GM21515 (cell line): ENCODE data around the gene SORCS3.

Experiments used
- ATAC-seq: cut with Tn5 transposase; IDR thresholded peaks from one replicate; pipeline ENCODE4 v1.9.1; 2021; ENCODE audit not compliant: unreplicated experiment

Gene SORCS3

GRCh38 chr10:104643303-104643663, 2.2 kb downstream of the SORCS3 start:
- ATAC-seq, result no peak

DNA sequence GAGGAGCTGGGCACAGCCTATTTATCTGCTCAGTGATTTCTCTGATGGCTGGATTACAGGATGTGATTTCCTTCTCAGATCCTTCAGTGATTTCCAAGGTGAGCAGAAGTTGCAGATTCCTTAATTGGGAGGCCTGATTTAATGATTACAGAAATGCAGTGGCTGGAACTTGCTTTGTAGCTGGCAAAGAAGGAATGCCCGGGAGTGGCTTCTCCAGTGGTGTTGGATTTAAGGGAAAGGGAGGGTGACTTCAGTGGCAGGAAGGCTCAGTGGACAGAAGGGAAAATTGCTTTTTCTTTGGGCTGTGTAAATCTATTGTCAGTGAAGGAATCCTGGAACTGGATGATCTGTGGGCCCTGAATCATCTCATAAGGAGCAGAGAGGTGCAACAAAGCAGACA, 5.1 kb downstream of the SORCS3 start:
- ATAC-seq, result no peak

DNA sequence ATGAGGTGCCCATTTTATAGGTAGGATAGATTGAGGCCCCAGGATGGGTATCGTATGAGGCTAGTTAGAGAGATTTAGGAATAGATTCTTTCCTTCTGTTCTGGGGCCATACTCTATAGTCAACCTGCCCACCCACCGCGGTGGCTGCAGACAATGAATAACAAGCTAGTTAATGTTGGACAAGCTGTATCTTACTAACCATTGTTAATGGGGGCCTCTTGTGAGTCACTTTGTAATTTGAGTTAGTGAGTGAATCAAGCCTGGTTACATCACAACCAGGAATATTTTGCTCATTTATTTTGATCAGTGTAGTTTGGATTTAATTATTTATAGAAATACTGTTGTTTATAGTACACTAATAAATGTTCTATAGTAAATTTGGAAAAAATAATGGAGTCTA, 7.3 kb downstream of the SORCS3 start:
- no peak for ATAC-seq

DNA sequence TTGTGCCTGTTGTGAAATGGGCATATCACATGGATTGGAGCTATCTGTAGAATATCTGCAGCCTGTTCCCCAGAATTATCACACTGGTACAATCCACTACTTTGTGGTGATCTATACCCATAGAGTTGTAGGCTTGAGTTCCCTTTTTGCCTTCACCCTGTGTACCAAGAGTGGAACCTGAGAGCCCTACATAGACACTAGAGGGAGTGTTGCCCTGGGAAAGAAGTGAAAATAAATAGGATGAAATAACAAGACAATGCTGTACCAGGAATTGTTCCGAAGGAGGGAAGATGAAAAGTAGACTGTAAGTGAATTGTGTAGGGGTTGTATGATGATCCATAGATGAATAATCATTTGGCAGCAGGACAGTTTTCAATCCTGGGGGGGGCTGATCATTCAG, 9.0 kb downstream of the SORCS3 start:
- no peak for ATAC-seq

DNA sequence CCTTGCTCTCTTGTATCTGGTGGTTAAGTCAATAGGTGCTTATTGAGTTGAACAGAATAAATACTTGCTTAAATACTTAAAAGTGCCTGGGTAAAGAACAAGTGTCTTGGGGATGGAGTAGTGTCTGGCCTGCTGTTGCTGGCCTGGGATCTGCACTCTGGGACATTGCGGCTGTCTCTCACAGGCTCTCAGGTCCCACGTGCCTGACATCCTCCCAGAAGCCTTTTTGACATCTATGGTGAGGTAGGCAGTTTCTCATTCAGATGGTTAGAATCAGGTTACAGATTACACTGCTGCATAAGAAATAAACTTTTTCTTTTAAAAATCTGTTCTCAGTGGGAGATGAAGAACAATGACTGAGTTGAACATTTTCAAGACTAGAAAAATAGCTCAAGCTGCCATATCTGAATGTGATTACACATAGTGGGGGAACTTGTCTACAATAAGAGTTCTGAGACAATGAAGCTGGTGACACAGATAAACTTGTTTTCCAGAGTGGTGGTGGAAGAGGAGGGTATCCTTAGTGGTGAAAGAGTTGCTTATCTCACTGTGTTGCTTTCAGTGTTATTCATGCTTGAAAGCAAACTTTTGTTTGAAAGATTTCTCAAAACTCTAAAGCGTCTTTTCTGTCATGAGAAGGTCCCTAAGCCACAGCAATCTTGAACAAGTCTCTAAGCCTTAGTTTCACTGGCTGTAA, 9.7 kb downstream of the SORCS3 start:
- ATAC-seq, result no peak

DNA sequence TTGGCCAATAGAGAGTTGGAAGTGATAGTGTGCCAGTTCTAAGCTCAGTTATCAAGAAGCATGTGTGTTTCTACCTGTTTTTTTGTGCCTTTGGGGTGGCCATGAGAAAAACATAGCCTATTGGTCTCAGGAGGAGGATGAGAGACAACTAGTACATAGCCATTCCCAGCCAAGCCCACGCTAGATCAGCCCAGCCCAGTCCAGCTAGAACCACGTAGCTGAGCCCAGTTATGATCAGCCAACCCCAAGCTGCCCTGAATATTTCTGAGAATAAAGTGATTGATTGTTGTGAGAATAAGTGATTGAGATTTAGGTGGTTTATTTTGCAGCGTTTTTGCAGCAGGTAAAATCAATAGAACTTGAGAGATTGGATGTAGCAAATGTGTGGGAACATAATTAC, 15.9 kb downstream of the SORCS3 start:
- ATAC-seq, result no peak

DNA sequence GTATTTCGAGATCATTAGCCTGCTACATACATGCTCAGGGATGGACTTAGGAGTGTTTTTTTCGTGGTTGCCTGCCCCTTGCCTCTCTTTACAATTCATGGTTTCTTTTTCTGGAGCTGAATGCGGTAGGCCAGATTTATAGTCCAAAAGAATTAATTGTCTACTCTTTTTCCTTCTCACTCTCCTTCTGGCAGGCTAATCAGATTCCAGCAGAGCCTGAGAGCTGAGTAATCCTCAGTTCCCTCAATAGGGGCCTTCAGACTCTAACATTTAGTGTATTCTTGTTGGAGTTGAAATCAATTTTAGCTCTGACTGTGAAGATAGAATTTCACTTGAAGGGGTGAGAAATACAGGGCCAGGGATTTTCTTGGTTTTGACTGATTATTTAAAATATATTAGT, 16.4 kb downstream of the SORCS3 start:
- ATAC-seq, result no peak

- no peak for ATAC-seq
These were observed 17.0 kb downstream of the SORCS3 start for GRCh38 chr10:104658067-104658466.

GRCh38 chr10:104659809-104660208, 18.7 kb downstream of the SORCS3 start:
- ATAC-seq, result no peak

DNA sequence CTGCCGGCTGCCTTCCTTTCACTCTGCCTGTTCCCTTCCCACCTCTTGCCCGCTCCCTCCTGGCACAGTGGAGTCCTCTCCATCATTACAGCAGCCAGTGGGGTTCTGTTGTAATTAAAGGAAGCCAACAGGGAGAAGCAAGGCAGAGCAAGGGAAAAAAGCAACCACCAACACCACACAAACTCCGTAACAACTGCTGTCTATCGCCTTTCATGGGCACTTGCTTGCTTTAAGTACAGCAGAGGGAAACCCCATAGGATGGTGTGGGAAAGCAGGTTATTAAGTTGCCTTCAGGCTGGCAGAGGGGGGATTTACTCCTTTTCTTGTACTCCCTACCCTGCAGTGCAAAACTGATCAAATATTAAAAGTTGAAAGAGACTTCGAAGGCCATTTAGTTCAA, 22.0 kb downstream of the SORCS3 start:
- ATAC-seq, result no peak

DNA sequence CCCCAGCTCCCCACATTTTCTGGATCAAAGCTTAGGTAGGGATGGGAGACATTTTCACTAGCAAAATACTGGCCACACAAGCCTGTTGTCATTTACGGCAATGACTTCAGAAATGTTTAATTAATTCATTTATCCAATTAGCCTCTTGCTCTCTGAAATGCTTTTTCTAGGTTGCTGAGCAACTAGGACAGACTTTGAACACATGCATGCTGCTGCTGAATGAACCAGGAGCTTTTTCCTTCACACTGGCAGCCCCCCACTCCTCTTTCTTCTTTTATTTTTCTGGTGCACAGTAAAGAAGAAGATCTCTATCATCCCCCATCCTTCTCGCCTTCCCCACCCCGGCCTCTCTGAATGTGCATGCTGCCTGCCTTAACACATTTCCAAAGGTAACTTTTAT, 22.5 kb downstream of the SORCS3 start:
- ATAC-seq, result no peak

GRCh38 chr10:104664205-104664604, 23.1 kb downstream of the SORCS3 start:
- no peak for ATAC-seq

DNA sequence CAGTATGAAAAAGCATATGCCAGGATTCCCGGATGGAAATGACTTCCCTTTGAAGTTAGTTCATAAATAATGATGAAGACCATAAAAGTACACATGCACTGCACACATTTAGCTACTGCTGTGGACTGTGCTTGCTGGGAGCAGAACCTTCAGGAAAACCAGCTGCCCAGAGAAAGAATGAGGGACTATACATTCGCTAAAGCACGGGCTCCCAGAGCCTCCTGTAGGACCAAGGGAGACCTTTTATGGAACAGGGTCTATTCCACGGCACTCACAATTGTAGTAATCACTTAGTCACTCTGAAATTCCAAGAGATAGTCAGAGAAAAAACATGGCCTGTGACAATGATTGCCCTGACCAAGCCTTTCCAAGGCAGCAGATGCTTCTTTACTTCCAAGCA, 24.1 kb downstream of the SORCS3 start:
- no peak for ATAC-seq

DNA sequence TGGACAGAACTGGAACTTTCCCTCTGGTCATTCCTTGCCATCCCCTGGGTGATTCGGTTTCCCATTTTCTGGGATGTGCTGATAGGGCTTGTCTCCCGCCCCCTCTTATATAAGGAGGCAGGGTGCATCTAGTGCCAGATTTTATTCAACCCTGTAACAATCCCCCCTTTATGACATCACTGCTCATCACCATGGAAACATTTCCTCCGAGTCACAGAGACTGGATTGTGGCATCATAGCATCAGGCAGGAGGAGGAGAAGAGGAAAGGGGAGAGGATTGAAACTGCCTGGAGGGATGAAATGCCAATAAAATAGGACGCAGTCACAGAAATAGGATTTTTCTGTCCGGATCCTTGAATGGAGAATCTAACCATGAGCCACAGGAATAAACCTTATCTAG, 25.0 kb downstream of the SORCS3 start:
- ATAC-seq, result no peak

DNA sequence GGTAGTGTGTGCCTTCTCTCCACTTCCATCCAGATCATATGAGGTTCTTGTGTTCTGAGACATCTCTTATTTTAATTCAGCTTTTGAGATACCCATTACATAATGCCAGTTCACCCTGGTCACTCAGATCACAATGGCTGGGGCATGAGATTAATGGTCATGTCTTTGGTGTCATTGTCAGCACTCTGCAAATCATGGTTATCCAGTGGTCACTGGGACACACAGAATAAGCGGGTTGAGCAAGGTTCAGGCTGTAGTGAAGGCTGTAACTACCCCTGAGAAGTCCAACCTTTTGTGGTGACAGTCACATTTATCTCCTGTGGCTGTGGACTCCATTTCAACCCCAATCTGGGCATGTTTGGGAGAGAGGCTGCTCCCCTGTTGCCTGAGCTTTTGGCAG, 35.8 kb downstream of the SORCS3 start:
- no peak for ATAC-seq

GRCh38 chr10:104678658-104679057, 37.6 kb downstream of the SORCS3 start:
- ATAC-seq, result no peak

GRCh38 chr10:104680467-104681401, 39.6 kb downstream of the SORCS3 start:
- ATAC-seq, result no peak

DNA sequence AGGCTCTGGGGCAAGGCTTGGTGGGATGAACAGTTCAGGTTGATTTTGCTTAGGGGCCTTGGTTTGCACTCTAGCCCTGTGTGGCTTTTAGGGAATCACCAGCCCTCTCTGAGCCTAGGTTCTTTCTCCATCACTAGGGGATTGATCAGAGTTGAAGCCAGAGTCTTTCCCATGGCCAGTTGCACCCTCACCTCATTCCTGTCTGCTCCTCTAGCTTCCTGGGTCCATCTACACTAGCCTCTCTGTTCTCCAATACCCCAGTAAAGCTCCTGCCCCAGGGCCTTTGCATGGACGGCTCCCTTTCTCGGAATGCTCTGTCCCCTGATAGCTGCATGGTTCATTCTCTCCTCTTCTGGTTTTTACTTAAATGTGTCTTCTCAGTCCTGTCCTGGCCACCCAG, 40.4 kb downstream of the SORCS3 start:
- no peak for ATAC-seq

- no peak for ATAC-seq
These were observed 42.5 kb downstream of the SORCS3 start for GRCh38 chr10:104683567-104683966.

GRCh38 chr10:104686829-104687228, 45.7 kb downstream of the SORCS3 start:
- ATAC-seq, result no peak

DNA sequence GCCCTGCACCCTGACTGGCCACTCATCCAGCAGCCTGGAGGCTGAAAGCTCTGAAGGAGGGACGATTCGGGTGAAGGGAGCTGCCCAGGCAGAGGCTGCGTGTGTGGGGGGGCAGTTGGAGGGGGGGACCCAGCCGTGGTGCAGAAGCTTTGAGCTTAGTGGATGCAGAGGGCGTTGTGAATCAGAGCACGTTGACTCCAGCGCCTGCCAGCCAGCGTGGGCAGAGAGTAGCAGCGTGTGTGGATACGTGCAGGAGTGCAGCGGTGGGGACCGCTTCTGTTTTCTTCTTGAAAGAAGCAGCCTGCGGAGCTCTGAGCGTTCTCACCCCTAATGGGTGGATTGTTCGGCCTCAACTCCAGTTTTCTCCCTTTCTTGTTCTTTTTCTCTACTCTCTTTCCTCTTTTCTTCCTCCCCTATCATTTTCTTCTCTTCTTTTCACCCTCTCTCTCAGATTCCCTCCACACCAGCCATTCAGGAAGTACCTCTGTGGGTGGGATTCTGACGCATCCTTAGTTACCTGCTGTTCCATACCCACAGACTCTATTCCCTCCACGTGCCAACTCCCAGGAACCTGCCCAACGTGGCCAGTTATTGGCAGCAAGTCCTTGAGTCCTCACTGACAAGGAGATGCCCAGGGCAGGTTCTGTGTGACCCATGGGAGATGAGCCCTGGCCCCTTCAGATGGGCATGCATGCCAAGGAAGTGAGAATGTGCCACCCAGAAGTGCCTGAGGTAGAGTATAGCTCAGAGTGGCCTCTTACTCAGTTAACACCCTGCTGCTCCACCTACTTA, 47.4 kb downstream of the SORCS3 start:
- ATAC-seq, result no peak

- no peak for ATAC-seq
These were observed 48.0 kb downstream of the SORCS3 start for GRCh38 chr10:104689105-104689504.
